HUES48 (cell line): ENCODE measurements around the gene FARP1.

Source experiments
- H3K27ac ChIP-seq: one replicate; pipeline ENCODE4 v1.7.0; 2013; ENCODE audit warnings: low read depth, low read length, inconsistent platforms
- H3K27me3 ChIP-seq: 2 replicates; pipeline ENCODE4 v1.6.1; 2013; ENCODE audit warnings: mild to moderate bottlenecking, low read length; ENCODE audit not compliant: control insufficient read depth, insufficient read depth
- H3K36me3 ChIP-seq: 2 replicates; pipeline ENCODE4 v1.6.1; 2013; ENCODE audit warnings: low read length; ENCODE audit not compliant: control insufficient read depth, insufficient read depth
- H3K4me1 ChIP-seq: 2 replicates; pipeline ENCODE4 v1.6.1; 2013; ENCODE audit warnings: mild to moderate bottlenecking, low read length; ENCODE audit not compliant: control insufficient read depth, insufficient read depth
- H3K4me3 ChIP-seq: 2 replicates; pipeline ENCODE4 v1.5.1; 2013; ENCODE audit warnings: mild to moderate bottlenecking, low read depth, low read length
- H3K9ac ChIP-seq: 2 replicates; pipeline ENCODE4 v1.6.1; 2013; ENCODE audit warnings: mild to moderate bottlenecking, low read depth, low read length, moderate library complexity
- H3K9me3 ChIP-seq: 2 replicates; pipeline ENCODE4 v1.6.1; 2013; ENCODE audit warnings: low read length; ENCODE audit not compliant: control insufficient read depth, insufficient read depth

FARP1 gene

DNA sequence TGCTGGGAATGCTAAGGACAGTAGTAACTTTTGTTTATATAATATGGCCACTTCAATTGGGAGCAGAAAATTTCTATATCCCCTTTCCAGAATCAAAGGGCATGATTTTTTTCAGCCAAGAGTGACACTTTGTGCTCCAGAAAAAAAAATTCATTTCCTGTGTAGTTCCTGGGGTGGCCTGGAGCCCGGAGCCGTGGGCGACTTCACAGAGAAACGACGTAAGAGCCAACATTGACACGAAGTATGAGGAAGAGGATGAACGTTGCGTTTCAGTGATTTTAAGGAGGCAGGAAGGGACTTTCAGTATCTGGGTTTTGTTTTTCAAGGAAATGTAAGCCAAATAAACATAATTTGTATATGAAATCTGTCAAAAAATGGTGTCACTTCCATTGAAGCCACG is 246.4 kb downstream of the FARP1 start:
- Histone ChIP-seq H3K4me1 (no peaks in the 10 kb centered on the region), H3K27ac (no peak overlapping the region), H3K27me3 (no peaks in the 10 kb centered on the region), H3K9me3 (no peaks in the 10 kb centered on the region), H3K4me3 (no peak overlapping the region), H3K9ac (no peak overlapping the region), H3K36me3 (peaks cover 70% of the 10 kb centered on the region)

DNA sequence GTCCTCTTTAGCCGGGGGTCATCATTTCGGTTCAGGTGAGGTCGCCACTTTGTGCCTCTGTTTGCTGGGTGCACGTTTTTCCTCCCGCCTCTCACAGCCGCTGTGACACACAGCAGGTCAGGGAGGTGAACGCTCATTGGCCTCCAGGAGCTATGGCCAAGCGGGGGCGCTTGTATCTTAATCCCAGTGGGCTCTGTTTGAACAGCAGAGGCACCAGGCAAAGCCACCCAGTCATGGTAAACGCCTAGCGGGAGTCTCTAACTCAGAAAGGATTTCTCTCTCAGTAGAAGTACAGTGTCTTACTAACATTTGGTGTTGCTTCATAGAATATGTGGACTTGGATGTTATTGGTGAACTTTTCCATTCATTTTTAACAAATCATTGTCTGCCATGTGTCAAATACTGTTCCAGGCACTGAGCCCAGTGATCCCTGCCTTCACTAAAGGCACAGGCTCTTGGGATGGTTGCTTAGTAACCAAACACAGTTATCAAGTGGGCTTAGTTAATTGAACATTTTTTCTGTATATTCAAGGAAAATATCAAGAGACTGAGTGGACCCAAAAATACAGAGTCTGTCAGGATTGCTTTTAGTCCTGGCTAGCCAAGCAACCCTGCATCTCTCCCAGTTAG is 247.3 kb downstream of the FARP1 start:
- H3K9me3 ChIP-seq: no peaks in the 10 kb centered on the region
- H3K4me3 ChIP-seq: no peak overlapping the region
- no peak overlapping the region for H3K27ac ChIP-seq
- no peak overlapping the region for H3K9ac ChIP-seq
- H3K36me3 ChIP-seq: peaks cover 68% of the 10 kb centered on the region
- no peaks in the 10 kb centered on the region for H3K27me3 ChIP-seq
- no peaks in the 10 kb centered on the region for H3K4me1 ChIP-seq

DNA sequence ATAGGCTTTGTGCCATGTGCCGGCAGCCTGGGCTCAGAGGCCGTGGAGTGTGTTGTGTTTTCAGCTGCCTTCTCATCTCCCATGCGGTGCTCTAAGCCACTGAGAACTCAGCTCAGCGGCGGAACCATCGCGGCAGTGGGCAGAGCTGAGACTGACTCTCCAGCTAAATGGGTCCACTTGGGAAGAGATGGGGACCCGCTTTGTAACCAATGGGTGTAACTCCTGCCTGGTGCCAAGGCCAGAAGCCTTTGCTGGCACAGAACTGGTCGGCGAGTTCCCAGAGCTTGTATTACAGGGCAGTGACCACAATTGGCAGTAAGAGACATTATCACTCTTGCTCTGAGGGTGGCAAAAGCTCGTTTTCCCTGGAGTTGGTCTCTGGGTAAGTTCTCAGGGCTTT is 251.0 kb downstream of the FARP1 start:
- Histone ChIP-seq H3K27ac (no peak overlapping the region), H3K9me3 (no peaks in the 10 kb centered on the region), H3K36me3 (peaks cover 54% of the 10 kb centered on the region), H3K4me3 (no peak overlapping the region), H3K4me1 (peaks cover 11% of the 10 kb centered on the region), H3K9ac (no peak overlapping the region), H3K27me3 (no peaks in the 10 kb centered on the region)

DNA sequence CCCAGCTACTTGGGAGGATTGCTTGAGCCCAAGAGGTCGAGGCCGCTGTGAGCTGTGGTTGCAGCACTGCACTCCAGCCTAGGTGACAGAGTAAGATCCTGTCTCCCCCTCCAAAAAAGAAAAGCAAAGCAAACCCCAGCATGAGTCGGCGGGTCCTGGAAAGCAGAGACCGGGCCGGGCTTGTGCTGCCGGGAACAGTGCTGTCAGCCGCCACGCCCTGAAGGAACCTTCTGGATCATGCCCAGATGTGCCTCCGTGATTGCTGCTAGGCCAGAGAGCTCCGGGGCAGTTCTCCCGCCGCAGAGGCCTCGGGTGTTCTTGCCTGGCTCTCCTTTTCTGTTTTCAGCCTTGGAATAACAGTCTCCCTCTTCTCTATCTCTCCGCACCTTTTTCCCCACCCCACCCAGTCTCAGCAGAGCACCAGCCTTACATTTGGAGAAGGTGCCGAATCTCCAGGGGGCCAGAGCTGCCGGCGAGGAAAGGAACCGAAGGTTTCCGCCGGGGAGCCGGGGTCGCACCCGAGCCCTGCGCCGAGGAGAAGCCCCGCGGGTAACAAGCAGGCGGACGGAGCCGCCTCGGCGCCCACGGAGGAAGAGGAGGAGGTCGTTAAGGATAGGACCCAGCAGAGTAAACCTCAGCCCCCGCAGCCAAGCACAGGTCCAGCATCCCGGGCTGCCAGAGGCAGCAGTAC is 252.1 kb downstream of the FARP1 start:
- Histone ChIP-seq H3K9me3 (no peaks in the 10 kb centered on the region), H3K4me3 (no peak overlapping the region), H3K36me3 (peaks cover 50% of the 10 kb centered on the region), H3K9ac (no peak overlapping the region), H3K27me3 (no peaks in the 10 kb centered on the region), H3K4me1 (peaks cover 11% of the 10 kb centered on the region), H3K27ac (no peak overlapping the region)

DNA sequence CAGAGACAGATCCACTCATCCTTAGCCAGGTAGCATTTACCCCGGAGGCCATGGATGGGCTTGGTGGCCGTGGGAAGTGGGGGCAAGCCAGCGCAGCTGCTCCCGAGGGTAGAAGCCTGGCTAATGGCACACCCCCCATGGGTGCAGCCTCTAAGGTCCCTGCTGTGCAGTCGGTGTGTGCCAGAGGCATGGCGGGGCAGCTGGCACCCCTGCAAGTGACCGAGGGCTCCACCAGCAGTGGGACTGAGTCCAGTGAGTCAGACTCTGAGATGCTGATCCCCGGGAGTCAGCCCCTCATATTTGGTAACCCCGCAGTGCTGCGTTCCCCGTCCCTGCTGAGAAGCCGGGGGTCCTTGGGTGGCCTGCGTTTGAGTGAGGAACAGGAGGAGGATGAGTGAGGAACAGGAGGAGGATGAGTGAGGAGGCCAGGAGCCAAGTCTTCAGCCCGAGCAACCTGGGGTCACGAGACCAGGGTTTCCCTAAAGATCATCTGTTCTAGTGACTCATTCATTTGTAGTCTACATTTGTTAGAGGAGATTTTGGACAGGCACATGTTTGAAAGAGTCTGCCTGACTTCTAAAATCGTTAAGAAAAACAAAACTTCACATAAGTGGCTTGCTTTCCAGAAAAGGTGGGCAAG is 253.3 kb downstream of the FARP1 start:
- Histone ChIP-seq H3K27me3 (no peaks in the 10 kb centered on the region), H3K36me3 (peaks cover 38% of the 10 kb centered on the region), H3K27ac (no peak overlapping the region), H3K4me1 (peaks cover 11% of the 10 kb centered on the region), H3K4me3 (no peak overlapping the region), H3K9me3 (no peaks in the 10 kb centered on the region), H3K9ac (no peak overlapping the region)

DNA sequence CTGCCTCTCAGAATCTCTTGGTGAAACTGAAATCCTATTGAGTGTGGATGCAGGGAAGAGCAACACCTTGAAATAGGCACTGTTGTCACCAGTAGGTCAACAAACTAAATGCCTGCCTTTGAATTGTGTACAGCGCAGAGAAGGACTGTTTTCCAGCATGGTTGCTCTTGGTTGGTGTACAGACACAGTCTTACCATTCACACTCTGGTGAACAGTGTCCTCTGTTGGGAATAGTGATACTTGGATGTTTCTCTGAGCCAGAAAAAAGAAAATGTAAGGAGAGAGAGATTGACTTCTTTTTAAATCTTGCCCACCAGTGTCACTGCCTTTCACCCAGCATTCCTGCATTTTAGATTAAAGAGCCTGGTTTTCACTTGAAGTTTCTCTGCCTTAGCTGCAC is 254.3 kb downstream of the FARP1 start:
- Histone ChIP-seq H3K9me3 (no peaks in the 10 kb centered on the region), H3K4me1 (peaks cover 11% of the 10 kb centered on the region), H3K36me3 (peaks cover 34% of the 10 kb centered on the region), H3K27me3 (no peaks in the 10 kb centered on the region), H3K9ac (no peak overlapping the region), H3K27ac (no peak overlapping the region), H3K4me3 (no peak overlapping the region)

DNA sequence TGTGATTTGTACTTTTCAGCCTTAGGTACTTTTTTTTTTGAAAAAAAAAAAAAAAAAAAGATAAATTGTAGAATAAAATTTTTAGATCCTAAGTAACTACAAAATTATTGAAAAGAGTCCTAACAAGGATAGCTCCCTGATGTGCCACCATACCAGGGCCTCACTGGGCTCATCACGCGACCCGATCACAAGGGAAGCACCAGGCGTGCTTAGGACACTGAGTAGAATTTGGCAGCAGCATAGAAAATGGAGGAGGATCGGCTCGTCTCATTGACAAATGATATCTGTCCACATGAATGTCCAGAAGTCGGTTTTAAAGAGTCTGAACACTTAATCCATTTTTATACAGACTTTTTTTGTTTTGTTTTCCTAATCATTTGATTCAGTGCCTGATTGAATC is 255.0 kb downstream of the FARP1 start:
- Histone ChIP-seq H3K27me3 (no peaks in the 10 kb centered on the region), H3K36me3 (peaks cover 34% of the 10 kb centered on the region), H3K9ac (no peak overlapping the region), H3K9me3 (no peaks in the 10 kb centered on the region), H3K4me1 (peaks cover 11% of the 10 kb centered on the region), H3K4me3 (no peak overlapping the region), H3K27ac (no peak overlapping the region)

DNA sequence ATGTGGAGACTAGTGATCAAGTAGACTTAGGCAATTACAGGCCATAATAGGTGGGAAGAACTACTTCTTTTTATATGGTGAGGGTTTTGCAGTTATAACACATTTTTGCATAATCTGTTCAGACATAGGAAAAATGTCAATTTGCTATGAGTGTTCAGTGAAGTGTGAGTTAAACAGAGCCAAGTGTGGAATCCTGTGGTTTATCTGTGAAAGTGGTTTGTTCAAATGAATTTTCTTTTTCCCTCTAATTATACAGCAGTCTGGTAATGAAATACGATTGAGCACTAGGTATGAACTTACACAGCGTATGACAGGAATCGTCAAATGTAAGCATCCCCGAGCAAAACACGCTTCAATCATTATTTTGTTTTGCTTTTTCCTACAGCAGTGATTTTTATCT is 255.7 kb downstream of the FARP1 start:
- H3K27me3 ChIP-seq: no peaks in the 10 kb centered on the region
- no peak overlapping the region for H3K9ac ChIP-seq
- H3K9me3 ChIP-seq: no peaks in the 10 kb centered on the region
- no peak overlapping the region for H3K27ac ChIP-seq
- peaks cover 11% of the 10 kb centered on the region for H3K4me1 ChIP-seq
- H3K4me3 ChIP-seq: no peak overlapping the region
- H3K36me3 ChIP-seq: peaks cover 29% of the 10 kb centered on the region

DNA sequence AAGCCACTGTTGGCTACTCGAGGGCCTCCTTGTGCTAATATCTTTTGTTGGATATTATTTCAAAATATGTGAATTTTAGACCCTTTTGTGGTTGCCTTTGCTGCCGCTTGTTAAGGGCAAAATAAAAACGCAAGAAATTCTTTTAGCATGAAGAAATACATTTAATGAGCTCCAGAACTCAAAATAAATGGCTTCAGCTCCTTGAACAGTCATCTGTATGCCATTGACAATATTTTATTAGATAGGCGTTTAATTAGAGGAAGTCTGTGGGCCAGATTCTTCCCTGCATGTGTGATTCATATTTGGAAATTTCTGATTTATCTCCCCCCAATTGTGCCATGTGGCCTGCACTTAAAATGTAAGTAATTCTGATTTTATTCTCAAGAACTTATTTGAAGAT is 256.9 kb downstream of the FARP1 start:
- Histone ChIP-seq H3K27me3 (no peaks in the 10 kb centered on the region), H3K9me3 (no peaks in the 10 kb centered on the region), H3K27ac (no peak overlapping the region), H3K36me3 (peaks cover 27% of the 10 kb centered on the region), H3K4me3 (no peak overlapping the region), H3K4me1 (peaks cover 15% of the 10 kb centered on the region), H3K9ac (no peak overlapping the region)

DNA sequence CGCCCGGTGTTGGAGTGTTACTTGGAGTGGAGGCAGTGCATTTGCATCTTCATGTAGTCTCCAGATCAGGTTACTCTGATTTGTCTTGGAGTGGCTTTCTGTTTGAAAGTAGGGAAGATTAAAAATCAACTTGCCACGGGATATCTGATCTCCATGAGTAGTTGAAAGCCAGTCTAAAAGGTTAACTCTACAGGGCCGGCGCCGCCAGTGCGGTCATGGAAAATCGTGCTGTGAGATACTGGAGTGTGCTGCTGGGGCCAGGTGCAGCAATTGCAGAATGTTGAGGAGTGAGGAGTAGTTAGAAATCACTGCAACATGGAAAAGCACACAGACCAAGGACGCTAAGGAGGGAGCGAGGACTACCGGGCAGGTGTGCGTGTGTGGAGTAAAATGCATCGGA is 259.0 kb downstream of the FARP1 start:
- Histone ChIP-seq H3K9me3 (no peaks in the 10 kb centered on the region), H3K27me3 (no peaks in the 10 kb centered on the region), H3K36me3 (peaks cover 8% of the 10 kb centered on the region), H3K9ac (no peak overlapping the region), H3K4me3 (no peak overlapping the region), H3K27ac (no peak overlapping the region), H3K4me1 (peaks cover 24% of the 10 kb centered on the region)

DNA sequence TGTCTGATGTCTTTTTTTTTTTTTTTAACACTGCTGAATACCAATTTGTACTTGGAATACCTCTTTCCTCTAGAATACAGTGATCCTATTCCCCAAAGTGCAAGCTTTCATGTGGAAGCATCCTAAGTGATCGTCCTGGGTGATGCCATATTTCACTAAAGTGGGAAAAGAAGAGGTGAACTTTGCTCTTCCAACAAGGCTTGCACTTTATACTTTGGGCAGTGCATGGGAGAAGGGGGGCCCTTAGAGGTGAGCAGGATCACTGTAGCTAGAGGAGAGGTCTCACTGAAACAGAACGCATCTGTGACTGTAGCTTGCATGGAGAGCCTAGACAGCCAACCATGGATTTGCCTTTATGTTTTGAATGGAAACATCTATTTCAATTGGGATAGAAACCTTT is 260.2 kb downstream of the FARP1 start:
- Histone ChIP-seq H3K4me1 (peaks cover 17% of the 10 kb centered on the region), H3K4me3 (no peak overlapping the region), H3K9ac (no peak overlapping the region), H3K27ac (no peak overlapping the region), H3K36me3 (peaks cover 8% of the 10 kb centered on the region), H3K27me3 (no peaks in the 10 kb centered on the region), H3K9me3 (no peaks in the 10 kb centered on the region)
